HK-2 (cell line): ENCODE measurements around the gene RNF26.
A peak's percentile ranks its signal among the peaks of the same experiment; 100 is the strongest.

Experiments used
- DNase-seq: peaks from one replicate; pipeline ENCODE4 v3.0.0-alpha.2; 2018; ENCODE audit not compliant: unreplicated experiment

The RNF26 gene

GRCh38 chr11:119355091-119355843, 20.9 kb downstream of the RNF26 start:
- DNase-seq, result no peak

GRCh38 chr11:119356349-119357031, 22.2 kb downstream of the RNF26 start:
- DNase-seq, result no peak

DNA sequence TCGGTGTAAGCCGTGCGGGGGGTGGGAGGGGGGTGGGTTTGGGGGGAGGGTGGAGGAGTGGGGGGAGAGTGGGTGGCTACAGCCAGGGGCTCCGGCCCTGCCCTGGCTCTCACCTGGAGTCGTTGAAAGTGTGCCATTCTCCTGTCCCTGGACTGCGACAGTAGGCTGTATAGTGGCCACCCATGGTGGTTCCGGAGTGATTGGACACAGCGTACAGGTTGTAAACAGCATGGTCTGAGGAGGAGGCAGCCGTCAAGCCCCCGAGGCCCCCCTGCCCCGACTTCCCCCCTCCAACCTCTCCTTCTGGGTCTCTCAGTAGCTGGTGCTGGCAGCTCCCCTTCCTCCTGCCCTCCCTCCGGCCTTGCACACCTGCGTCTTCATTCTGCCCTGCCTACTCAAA, 22.7 kb downstream of the RNF26 start:
- no peak for DNase-seq

DNA sequence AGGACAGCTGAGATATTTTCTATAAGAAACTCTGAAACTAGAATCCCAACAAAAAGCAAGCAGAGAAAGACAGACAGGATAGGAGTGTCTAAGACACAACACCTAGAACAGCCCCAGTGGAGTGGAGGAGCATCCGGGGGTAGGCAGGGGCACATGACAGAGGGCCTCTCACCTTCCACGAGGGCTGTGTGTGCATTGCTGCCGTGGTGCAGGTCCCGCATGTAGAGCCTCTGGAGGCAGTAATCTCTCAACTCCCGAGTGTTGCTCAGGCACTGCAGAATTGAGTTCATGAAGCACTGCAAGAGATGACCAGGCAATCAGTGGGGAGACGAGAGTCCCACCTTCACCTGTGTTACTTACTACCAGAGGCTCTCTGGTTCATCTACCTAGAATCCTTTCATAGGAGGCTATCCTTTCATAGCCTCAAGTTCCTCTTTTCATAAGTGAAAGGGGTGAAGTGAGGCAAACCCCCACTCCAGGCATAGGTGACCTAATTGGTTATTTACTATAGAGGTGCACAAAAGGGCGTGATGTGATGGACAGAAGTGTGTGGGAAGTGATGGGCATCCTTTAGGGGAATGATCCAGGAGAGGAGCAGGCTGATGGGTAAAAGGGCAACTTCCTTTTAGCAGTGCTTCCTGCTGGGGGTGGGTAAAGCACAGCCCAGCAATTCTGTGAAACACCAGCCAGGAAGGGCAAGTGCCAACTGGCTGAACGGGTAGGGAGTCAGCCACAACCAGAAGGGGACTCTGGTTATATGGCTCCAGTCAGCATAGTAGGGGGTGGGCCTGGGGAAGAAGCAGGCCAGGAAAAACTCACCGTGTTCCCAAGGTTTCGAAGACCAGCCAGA, 25.3 kb downstream of the RNF26 start:
- no peak for DNase-seq

GRCh38 chr11:119361056-119361787, 26.9 kb downstream of the RNF26 start:
- DNase-seq, result peak; percentile 71

DNA sequence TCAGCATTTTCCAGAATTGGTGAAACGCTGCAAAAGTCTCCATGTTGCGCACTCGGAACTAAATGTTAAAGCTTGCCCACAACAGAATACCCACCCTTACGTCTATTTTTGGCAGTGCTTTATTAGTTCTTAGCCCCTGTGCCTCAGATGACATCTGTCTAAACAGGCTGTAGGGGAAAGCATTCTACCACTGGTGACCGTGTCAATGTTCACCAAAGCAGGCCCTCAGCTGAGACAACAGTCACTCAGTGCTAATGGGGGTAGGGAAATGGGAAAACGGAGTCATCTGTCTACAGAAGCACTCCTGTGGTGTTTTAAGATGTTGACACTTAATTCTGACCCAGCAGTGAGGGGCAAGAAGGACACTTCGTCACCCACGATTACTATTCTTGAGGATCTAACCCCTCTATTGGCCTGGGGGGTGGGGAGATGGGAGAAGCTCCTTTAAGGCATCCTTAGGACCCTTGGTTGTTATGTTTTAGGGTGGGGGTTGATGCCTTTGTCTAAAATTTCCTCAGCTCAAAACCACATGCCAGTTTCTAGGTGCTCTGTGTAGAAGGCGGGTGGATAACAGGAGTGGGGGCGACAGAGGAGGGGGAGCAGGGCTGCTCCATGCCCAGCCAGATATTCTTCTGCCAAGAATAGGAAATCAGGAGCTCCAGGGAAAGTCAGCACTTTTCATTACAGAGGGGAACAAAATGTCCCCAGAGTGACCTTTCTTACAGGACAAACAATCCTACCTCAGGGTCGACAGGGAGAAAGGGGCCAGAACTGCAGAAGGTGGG, 27.8 kb downstream of the RNF26 start:
- no peak for DNase-seq

DNA sequence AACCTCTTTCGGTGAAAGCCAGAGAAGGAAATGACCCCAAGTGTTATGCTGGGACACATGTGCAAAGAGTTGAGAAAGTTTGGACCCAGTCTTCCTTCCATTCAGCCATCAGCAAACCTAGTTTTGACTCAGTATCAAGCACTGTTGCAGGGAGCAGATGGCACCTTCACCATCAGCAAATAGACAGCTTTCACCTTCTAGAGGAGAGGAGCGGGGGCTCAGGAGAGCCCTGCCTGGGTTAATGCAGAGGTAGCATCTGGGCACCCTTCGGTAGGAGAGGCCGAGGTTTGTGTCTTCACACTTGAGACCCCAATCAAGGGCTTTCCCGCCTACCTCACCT, 28.4 kb downstream of the RNF26 start:
- DNase-seq, result no peak

GRCh38 chr11:119363081-119363850, 28.9 kb downstream of the RNF26 start:
- no peak for DNase-seq

GRCh38 chr11:119363851-119364590, 29.7 kb downstream of the RNF26 start:
- peak; percentile 49 for DNase-seq

DNA sequence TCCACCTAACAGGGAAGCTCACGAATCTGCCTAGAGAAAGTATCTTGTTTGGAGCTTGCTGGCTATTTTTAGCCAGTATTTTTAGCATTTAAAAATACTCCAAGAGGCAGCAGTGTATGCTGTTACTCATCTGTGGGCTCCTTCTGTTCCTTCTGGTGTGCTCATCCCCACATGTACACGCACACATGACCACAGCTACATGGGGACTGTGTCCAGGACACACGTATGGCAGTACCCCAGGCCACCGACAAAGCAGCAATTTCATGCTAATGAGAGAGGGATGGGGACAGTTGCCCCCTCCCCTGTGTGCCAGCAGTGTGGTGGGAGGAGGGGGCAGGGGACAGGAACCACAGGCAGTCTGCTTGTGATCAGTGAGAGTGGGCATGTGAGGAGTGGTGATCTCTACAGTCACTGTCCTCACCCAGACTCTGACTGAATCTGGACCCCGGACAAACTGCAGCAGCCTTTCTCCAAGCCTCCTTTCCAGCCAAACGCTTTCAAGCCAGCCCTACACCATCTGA, 30.8 kb downstream of the RNF26 start:
- DNase-seq, result no peak

- no peak for DNase-seq
Measured at GRCh38 chr11:119366690-119367620, 32.6 kb downstream of the RNF26 start.

DNA sequence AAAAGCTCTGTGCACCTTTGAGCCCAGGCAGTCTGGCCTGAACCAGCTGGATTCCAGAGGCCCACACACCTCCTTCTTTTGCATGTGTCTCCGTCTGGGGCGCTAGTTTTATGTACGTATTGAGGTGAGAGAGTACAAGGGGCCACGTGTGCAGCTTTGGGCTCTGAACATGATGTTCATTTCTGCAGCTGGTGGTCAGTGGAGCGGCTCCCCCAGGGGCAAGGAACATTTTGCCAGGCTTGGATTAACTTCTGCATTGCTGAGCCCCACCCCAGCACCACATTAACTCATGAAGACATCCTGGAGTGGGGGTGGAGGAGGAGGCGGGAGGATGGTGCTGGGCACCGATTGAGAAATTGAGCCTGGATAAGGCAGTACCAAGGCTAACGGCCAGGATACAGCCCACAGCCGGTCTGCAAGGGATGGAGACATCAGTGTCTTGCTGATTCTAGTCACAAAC, 33.4 kb downstream of the RNF26 start:
- no peak for DNase-seq

GRCh38 chr11:119368121-119369034, 34.1 kb downstream of the RNF26 start:
- DNase-seq, result no peak

DNA sequence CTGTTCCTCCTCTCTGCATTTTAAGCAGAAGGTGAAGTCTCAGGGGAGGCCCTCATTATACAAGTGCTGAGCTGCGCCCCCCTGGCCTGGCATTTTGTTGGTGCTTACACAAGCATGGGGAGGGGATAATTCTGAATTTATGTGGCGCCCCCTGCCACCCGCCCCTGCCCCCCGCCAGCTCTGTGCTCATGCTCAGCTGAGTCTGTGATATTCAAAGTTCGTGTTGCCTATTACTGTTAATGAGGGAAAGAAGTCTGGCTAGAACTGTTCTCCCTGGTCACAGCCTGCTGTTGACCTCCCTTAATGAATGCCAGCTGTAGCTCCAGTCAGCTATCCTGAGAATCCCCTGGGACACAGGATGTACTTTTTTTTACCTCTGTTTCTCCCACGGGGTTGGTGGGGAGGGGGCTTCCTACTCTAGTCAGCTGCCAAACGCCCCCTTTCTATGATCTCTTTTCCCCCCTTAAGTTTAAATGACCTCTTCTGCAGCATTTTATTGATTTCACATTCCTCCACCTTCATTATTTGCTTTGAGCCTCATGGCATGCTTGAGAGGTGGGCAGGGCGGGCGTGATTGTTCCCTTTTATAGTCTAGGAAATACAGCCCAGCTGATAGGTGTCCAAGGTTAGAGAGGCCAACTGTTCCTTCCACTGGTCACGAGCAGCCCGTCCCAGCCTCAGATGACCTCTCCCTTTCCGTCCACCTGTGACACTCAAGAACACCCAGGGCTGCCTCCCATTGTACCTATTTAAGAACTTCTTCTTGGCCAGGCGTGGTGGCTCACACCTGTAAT, 35.0 kb downstream of the RNF26 start:
- no peak for DNase-seq

- no peak for DNase-seq
Measured at GRCh38 chr11:119370486-119371046, 36.2 kb downstream of the RNF26 start.

GRCh38 chr11:119371067-119371601, 36.8 kb downstream of the RNF26 start:
- no peak for DNase-seq
